Mesenteric fat pad (tissue), 1 donor: Measurements from ENCODE around the gene RGP1. TPM values are rescaled to one million over a fixed set of nuclear protein-coding genes. Genes with fewer than 3 reads are reported as not detected.

Experiments used
- DNase-seq: peaks from one replicate; pipeline ENCODE4 v3.0.0-alpha.2; 2020; ENCODE audit warnings: low spot score
- total RNA-seq: library from RNA; stranded (reverse); fragmentation: NEBNext Ultra II Directional; extraction: Animal tissue kit (Norgen Biotek cat#: 25700); gene quantifications from one replicate; pipeline ENCODE4 v1.2.1, GENCODE V29; 2021
- donor health status: DM: yes; HTN: yes; CAD: no.

RGP1 gene
- total RNA-seq, 1 donor from 2014 or later: 25.0 TPM

GRCh38 chr9:35718721-35719511 is 30.2 kb upstream of the RGP1 start:
- peak; percentile 71 for DNase-seq

GRCh38 chr9:35719546-35719945 is 29.5 kb upstream of the RGP1 start:
- no peak for DNase-seq

- DNase-seq: no peak
These were observed 25.7 kb upstream of the RGP1 start for GRCh38 chr9:35723426-35723825.

- DNase-seq: peak; percentile 79
These were observed 25.2 kb upstream of the RGP1 start for GRCh38 chr9:35723908-35724307.

GRCh38 chr9:35725362-35725761 is 23.7 kb upstream of the RGP1 start:
- DNase-seq: peak; percentile 41

- no peak for DNase-seq
These were observed 22.2 kb upstream of the RGP1 start for GRCh38 chr9:35726931-35727330.

- DNase-seq: no peak
These were observed 21.4 kb upstream of the RGP1 start for GRCh38 chr9:35727676-35728040.

- no peak for DNase-seq
These were observed 20.8 kb upstream of the RGP1 start for GRCh38 chr9:35728041-35728971.

GRCh38 chr9:35729101-35729500 is 20.0 kb upstream of the RGP1 start:
- no peak for DNase-seq

- no peak for DNase-seq
These were observed 19.2 kb upstream of the RGP1 start for GRCh38 chr9:35729700-35730485.

- DNase-seq: no peak
These were observed 18.6 kb upstream of the RGP1 start for GRCh38 chr9:35730486-35730854.

GRCh38 chr9:35731415-35732184 is 17.5 kb upstream of the RGP1 start:
- no peak for DNase-seq

GRCh38 chr9:35732185-35732799 is 16.8 kb upstream of the RGP1 start, which contains the start of the genes CREB3 and TLN1:
CREB3 (plus strand) TSS chr9:35732666; CDS start chr9:35732773, 107 bp downstream.
TLN1 (minus strand) TSS chr9:35732195; CDS start chr9:35725694, 6,501 bp downstream.
- peak; percentile 99 for DNase-seq

GRCh38 chr9:35732800-35733541 is 16.1 kb upstream of the RGP1 start:
- DNase-seq: no peak

- DNase-seq: no peak
These were observed 15.0 kb upstream of the RGP1 start for GRCh38 chr9:35734096-35734495.

GRCh38 chr9:35736201-35736633 is 12.9 kb upstream of the RGP1 start:
- DNase-seq: no peak

GRCh38 chr9:35737143-35737542 is 11.9 kb upstream of the RGP1 start:
- no peak for DNase-seq

GRCh38 chr9:35738186-35738585 is 10.9 kb upstream of the RGP1 start:
- DNase-seq: no peak

- DNase-seq: no peak
These were observed 10.2 kb upstream of the RGP1 start for GRCh38 chr9:35738924-35739323.
